Common myeloid progenitor, CD34-positive (primary cell): Measurements from ENCODE around the gene ZBTB17.
"Not testable (repeated sequence)": the region's sequence is repeated elsewhere in the genome, so short reads cannot be mapped to it uniquely, and the experiment has no call there.

Experiments used
- CTCF ChIA-PET: fragments of 350-600 bp; sonication (Branson Sonifier 250); formaldehyde crosslinking; loops from one replicate; lab custom pipeline; 2021; ENCODE audit warnings: antibody characterized with exemption; lab: Charles Lee
- POLR2A ChIA-PET: fragments of 350-600 bp; sonication (Branson Sonifier 250); formaldehyde crosslinking; loops from one replicate; lab custom pipeline; 2021; ENCODE audit warnings: antibody characterized with exemption; lab: Charles Lee
- DNase-seq, 3 donors: peaks; one replicate each; pipeline versions ENCODE4 v3.0.0 to v3.0.0-alpha.2; 2013
- H3K27ac ChIP-seq, 2 experiments: 1 replicate in 1 of 2; 2 replicates in 1 of 2; pipeline ENCODE4 v1.7.0; 2013; ENCODE audit warnings: inconsistent platforms in 2 of 2, low read length in 2 of 2, mild to moderate bottlenecking in 2 of 2, low read depth in 1 of 2, moderate library complexity in 1 of 2; ENCODE audit not compliant: severe bottlenecking in 2 of 2, insufficient read depth in 1 of 2, poor library complexity in 1 of 2
- H3K27me3 ChIP-seq, 5 experiments: replicated peaks in 2 of 5; 1 replicate in 3 of 5; 2 replicates in 2 of 5; pipeline versions ENCODE4 v1.6.1 to v1.7.0; 2013; ENCODE audit warnings: low read length in 4 of 5, mild to moderate bottlenecking in 2 of 5, moderate library complexity in 2 of 5, inconsistent platforms in 1 of 5; ENCODE audit not compliant: insufficient read depth in 5 of 5, control insufficient read depth in 4 of 5
- H3K36me3 ChIP-seq, 4 experiments: 1 replicate in 2 of 4; 2 replicates in 2 of 4; pipeline versions ENCODE4 v1.6.1 to v1.7.0; 2013; ENCODE audit warnings: low read length in 3 of 4, control low read depth in 1 of 4, mild to moderate bottlenecking in 1 of 4; ENCODE audit not compliant: control insufficient read depth in 4 of 4, insufficient read depth in 4 of 4
- H3K4me1 ChIP-seq, 4 experiments: 1 replicate in 3 of 4; 2 replicates in 1 of 4; pipeline versions ENCODE4 v1.6.1 to v1.7.1; 2013; ENCODE audit warnings: low read length in 3 of 4, mild to moderate bottlenecking in 3 of 4, control low read depth in 1 of 4, inconsistent platforms in 1 of 4, moderate library complexity in 1 of 4; ENCODE audit not compliant: control insufficient read depth in 4 of 4, insufficient read depth in 4 of 4; ENCODE audit errors: control extremely low read depth in 1 of 4
- H3K4me3 ChIP-seq, 7 experiments: 1 replicate in 4 of 7; 2 replicates in 3 of 7; pipeline versions ENCODE4 v1.5.1 to v1.7.0; 2013; ENCODE audit warnings: mild to moderate bottlenecking in 7 of 7, low read length in 6 of 7, moderate library complexity in 6 of 7, inconsistent platforms in 2 of 7, low read depth in 2 of 7, control low read depth in 1 of 7; ENCODE audit not compliant: insufficient read depth in 4 of 7, control insufficient read depth in 1 of 7; ENCODE audit errors: extremely low read depth in 1 of 7
- H3K9me3 ChIP-seq, 5 experiments: 1 replicate in 4 of 5; 2 replicates in 1 of 5; pipeline versions ENCODE4 v1.6.1 to v1.7.1; 2013; ENCODE audit warnings: low read length in 4 of 5, mild to moderate bottlenecking in 2 of 5, inconsistent platforms in 1 of 5, low read depth in 1 of 5, moderate library complexity in 1 of 5; ENCODE audit not compliant: control insufficient read depth in 4 of 5, insufficient read depth in 2 of 5; ENCODE audit errors: control extremely low read depth in 1 of 5
- WGBS: methylation state at CpG from one replicate; pipeline ENCODE4 v1.1.5; 2013; ENCODE audit not compliant: insufficient coverage; 5-methylcytosine and 5-hydroxymethylcytosine counted together

ZBTB17 gene

DNA sequence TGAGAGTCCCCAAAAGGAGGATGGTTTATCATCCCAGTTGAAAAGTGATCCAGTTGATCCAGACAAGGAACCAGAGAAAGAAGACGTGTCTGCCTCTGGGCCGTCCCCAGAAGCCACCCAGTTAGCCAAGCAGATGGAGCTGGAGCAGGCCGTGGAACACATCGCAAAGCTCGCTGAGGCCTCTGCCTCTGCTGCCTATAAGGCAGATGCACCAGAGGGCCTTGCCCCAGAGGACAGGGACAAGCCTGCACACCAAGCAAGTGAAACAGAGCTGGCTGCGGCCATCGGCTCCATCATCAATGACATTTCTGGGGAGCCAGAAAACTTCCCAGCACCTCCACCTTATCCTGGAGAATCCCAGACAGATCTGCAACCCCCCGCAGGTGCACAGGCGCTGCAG is 43.3 kb downstream of the ZBTB17 start:
- Histone ChIP-seq H3K4me1 (peaks cover 0 to 4% (median 0%) of the 10 kb centered on the region in 4 experiments), H3K27me3 (no peaks in the 10 kb centered on the region), H3K4me3 (no peak overlapping the region), H3K9me3 (no peaks in the 10 kb centered on the region), H3K36me3 (peaks cover 32 to 96% (median 85%) of the 10 kb centered on the region in 4 experiments), H3K27ac (no peak overlapping the region)
- no peak for DNase-seq
- ChIA-PET CTCF (no interaction called here), POLR2A (no interaction called here)
- 97% methylated on average over 9 of the region's 9 CpGs for WGBS

GRCh38 chr1:15931884-15932283 is 44.0 kb downstream of the ZBTB17 start:
- H3K27me3 ChIP-seq, result no peaks in the 10 kb centered on the region
- no peak for DNase-seq
- no peaks in the 10 kb centered on the region for H3K9me3 ChIP-seq
- no peak overlapping the region for H3K27ac ChIP-seq
- no peaks in the 10 kb centered on the region for H3K4me1 ChIP-seq
- H3K4me3 ChIP-seq, result no peak overlapping the region
- POLR2A ChIA-PET, result no interaction called here
- peaks cover 32 to 94% (median 86%) of the 10 kb centered on the region in 4 experiments for H3K36me3 ChIP-seq
- CTCF ChIA-PET, result interaction anchor here (1.2 kb wide), 1 partner anchor 27 kb away, joined by 4 read pairs; no protein-coding TSS in a partner anchor
- 97% methylated on average over 19 of the region's 19 CpGs for WGBS

GRCh38 chr1:15931401-15931800 is 44.5 kb downstream of the ZBTB17 start:
- CTCF ChIA-PET, result interaction anchor here (1.2 to 1.3 kb wide), 2 partner anchors 12 to 28 kb away, joined by 3 to 4 read pairs; no protein-coding TSS in a partner anchor

DNA sequence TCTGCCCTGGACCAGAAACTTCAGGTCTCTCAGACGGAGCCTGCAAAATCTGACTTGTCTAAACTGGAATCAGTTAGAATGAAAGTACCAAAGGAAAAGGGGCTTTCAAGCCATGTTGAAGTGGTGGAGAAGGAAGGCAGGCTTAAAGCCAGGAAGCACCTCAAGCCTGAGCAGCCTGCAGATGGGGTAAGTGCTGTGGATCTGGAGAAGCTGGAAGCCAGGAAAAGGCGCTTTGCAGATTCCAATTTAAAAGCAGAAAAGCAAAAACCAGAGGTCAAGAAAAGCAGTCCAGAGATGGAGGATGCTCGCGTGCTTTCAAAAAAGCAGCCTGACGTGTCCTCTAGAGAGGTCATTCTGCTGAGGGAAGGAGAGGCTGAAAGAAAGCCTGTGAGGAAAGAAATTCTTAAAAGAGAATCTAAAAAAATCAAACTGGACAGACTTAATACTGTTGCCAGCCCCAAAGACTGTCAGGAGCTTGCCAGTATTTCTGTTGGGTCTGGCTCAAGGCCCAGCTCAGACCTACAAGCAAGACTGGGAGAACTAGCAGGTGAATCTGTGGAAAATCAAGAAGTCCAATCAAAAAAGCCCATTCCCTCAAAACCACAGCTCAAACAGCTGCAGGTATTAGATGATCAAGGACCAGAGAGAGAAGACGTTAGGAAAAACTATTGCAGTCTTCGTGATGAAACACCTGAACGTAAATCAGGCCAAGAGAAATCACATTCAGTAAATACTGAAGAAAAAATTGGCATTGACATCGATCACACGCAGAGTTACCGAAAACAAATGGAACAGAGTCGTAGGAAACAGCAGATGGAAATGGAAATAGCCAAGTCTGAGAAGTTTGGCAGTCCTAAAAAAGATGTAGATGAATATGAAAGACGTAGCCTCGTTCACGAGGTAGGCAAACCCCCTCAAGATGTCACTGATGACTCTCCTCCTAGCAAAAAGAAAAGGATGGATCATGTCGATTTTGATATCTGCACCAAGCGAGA is 46.6 kb downstream of the ZBTB17 start:
- H3K27ac ChIP-seq, result no peak overlapping the region
- WGBS, result 99% methylated on average over 16 of the region's 17 CpGs
- peaks cover 39 to 92% (median 78%) of the 10 kb centered on the region in 4 experiments for H3K36me3 ChIP-seq
- H3K27me3 ChIP-seq, result no peaks in the 10 kb centered on the region
- no peak overlapping the region for H3K4me3 ChIP-seq
- POLR2A ChIA-PET, result no interaction called here
- no peak for DNase-seq
- CTCF ChIA-PET, result no interaction called here
- no peaks in the 10 kb centered on the region for H3K4me1 ChIP-seq
- H3K9me3 ChIP-seq, result no peaks in the 10 kb centered on the region

More at GRCh38 chr1:15931401-15931800, 44.5 kb downstream of the ZBTB17 start:
- DNase-seq, result no peak
- no peak overlapping the region for H3K27ac ChIP-seq
- H3K9me3 ChIP-seq, result no peaks in the 10 kb centered on the region
- H3K27me3 ChIP-seq, result no peaks in the 10 kb centered on the region
- POLR2A ChIA-PET, result no interaction called here
- no peaks in the 10 kb centered on the region for H3K4me1 ChIP-seq
- 95% methylated on average over 10 of the region's 11 CpGs for WGBS
- H3K4me3 ChIP-seq, result no peak overlapping the region
- peaks cover 32 to 93% (median 86%) of the 10 kb centered on the region in 4 experiments for H3K36me3 ChIP-seq

- not testable (repeated sequence) for H3K4me1 ChIP-seq, H3K9me3 ChIP-seq, H3K27ac ChIP-seq, H3K4me3 ChIP-seq, DNase-seq, H3K27me3 ChIP-seq
- ChIA-PET POLR2A (interaction anchor here (1.5 kb wide), 1 partner anchor 79 kb away, joined by 5 read pairs; the partner anchor contains the start of gene SPEN), CTCF (interaction anchor here (0.6 to 1.6 kb wide), 2 partner anchors 40 to 52 kb away, joined by 4 to 6 read pairs; no protein-coding TSS in a partner anchor)
- no CpG with 5 or more reads among the region's 8 CpGs for WGBS
- peaks cover 34 to 90% (median 71%) of the 10 kb centered on the region in 4 experiments for H3K36me3 ChIP-seq
These were observed 49.5 kb downstream of the ZBTB17 start for GRCh38 chr1:15926448-15926847.

DNA sequence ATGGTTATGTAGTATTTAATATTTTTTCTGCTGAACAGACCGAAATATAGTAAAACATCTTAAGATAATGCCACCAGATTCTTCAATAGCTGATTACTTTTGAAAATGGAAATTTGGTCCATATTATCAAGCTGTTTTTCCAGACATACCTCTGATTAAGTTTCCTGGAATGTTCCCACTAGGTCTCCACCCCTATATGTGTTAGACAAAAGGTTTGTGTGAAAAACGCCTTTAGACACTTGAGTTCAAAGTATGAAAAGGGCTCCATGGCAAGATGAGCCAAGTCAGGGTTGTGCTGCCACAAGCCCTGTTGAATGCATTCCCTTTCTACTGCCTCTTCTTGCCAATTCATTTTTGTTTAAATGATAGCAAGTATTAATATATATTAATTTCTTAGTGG is 52.7 kb downstream of the ZBTB17 start:
- CTCF ChIA-PET, result interaction anchor here (1.8 kb wide), 1 partner anchor 108 kb away, joined by 4 read pairs; no protein-coding TSS in a partner anchor
- no peaks in the 10 kb centered on the region for H3K9me3 ChIP-seq

More for the DNA sequence above, 52.7 kb downstream of the ZBTB17 start:
- peaks cover 28 to 88% (median 55%) of the 10 kb centered on the region in 4 experiments for H3K36me3 ChIP-seq
- no peaks in the 10 kb centered on the region for H3K27me3 ChIP-seq
- H3K4me1 ChIP-seq, result no peaks in the 10 kb centered on the region
- POLR2A ChIA-PET, result no interaction called here
- no peak for DNase-seq
- no CpG with 5 or more reads among the region's 2 CpGs for WGBS
- no peak overlapping the region for H3K4me3 ChIP-seq
- H3K27ac ChIP-seq, result no peak overlapping the region
